HEK293T (cell line): ENCODE measurements around the gene FSIP1.

ENCODE experiments used
- CTCF ChIA-PET: fragments of 350-600 bp; formaldehyde crosslinking; extraction: SDS; loops from one replicate; lab custom pipeline; 2021; ENCODE audit warnings: antibody characterized with exemption, inconsistent platforms; lab: Yijun Ruan, JAX
- POLR2A ChIA-PET: fragments of 350-600 bp; formaldehyde crosslinking; extraction: SDS; loops from one replicate; lab custom pipeline; 2020; ENCODE audit warnings: antibody characterized with exemption, inconsistent platforms; lab: Yijun Ruan, JAX
- DNase-seq: peaks from one replicate; pipeline ENCODE4 v3.0.0; 2012; ENCODE audit warnings: mixed read lengths; ENCODE audit errors: extremely low spot score
- ARNT ChIP-seq: fragments of 450-650 bp; IDR thresholded peaks from 2 replicates; pipeline ENCODE4 v1.6.1; 2017; ENCODE audit warnings: mild to moderate bottlenecking
- BHLHE40 ChIP-seq: fragments of 450-650 bp; IDR thresholded peaks from 2 replicates; pipeline ENCODE4 v1.6.1; 2016; ENCODE audit warnings: mild to moderate bottlenecking, moderate library complexity, borderline replicate concordance
- CTBP1 ChIP-seq: fragments of 450-650 bp; IDR thresholded peaks from 2 replicates; pipeline ENCODE4 v1.6.1; 2016; ENCODE audit warnings: borderline replicate concordance
- ELF4 ChIP-seq: fragments of 450-650 bp; IDR thresholded peaks from 2 replicates; pipeline ENCODE4 v1.6.1; 2017; ENCODE audit warnings: antibody characterized with exemption
- FOXA1 ChIP-seq: fragments of 450-650 bp; IDR thresholded peaks from 2 replicates; pipeline ENCODE4 v1.6.1; 2016; ENCODE audit warnings: mild to moderate bottlenecking
- FOXK2 ChIP-seq: fragments of 450-650 bp; IDR thresholded peaks from 2 replicates; pipeline ENCODE4 v1.6.1; 2016; ENCODE audit warnings: mild to moderate bottlenecking
- FOXM1 ChIP-seq: fragments of 450-650 bp; IDR thresholded peaks from 2 replicates; pipeline ENCODE4 v1.6.1; 2017; ENCODE audit warnings: mild to moderate bottlenecking, borderline replicate concordance
- HDGF ChIP-seq: fragments of 450-650 bp; IDR thresholded peaks from 2 replicates; pipeline ENCODE4 v1.6.1; 2017; ENCODE audit warnings: antibody characterized with exemption, borderline replicate concordance
- L3MBTL2 ChIP-seq: fragments of 450-650 bp; conservative IDR thresholded peaks from 2 replicates; pipeline ENCODE4 v1.6.1; 2016; ENCODE audit warnings: mild to moderate bottlenecking
- LEF1 ChIP-seq: fragments of 450-650 bp; IDR thresholded peaks from 2 replicates; pipeline ENCODE4 v1.6.1; 2017; ENCODE audit warnings: mild to moderate bottlenecking, borderline replicate concordance
- NFRKB ChIP-seq: fragments of 450-650 bp; IDR thresholded peaks from 2 replicates; pipeline ENCODE4 v1.6.1; 2016; ENCODE audit warnings: mild to moderate bottlenecking, moderate library complexity
- SP1 ChIP-seq: fragments of 450-650 bp; IDR thresholded peaks from 2 replicates; pipeline ENCODE4 v1.6.1; 2017
- SUZ12 ChIP-seq: fragments of 450-650 bp; IDR thresholded peaks from 2 replicates; pipeline ENCODE4 v1.6.1; 2016; ENCODE audit warnings: mild to moderate bottlenecking
- TARDBP ChIP-seq: fragments of 450-650 bp; IDR thresholded peaks from 2 replicates; pipeline ENCODE4 v1.6.1; 2016
- ZNF384 ChIP-seq: fragments of 450-650 bp; IDR thresholded peaks from 2 replicates; pipeline ENCODE4 v1.6.1; 2016
- TF ChIP-seq, protein P1 (sequence below): fragments of 450-650 bp; IDR thresholded peaks from 2 replicates; pipeline ENCODE4 v1.6.1; 2016

FSIP1 gene

DNA sequence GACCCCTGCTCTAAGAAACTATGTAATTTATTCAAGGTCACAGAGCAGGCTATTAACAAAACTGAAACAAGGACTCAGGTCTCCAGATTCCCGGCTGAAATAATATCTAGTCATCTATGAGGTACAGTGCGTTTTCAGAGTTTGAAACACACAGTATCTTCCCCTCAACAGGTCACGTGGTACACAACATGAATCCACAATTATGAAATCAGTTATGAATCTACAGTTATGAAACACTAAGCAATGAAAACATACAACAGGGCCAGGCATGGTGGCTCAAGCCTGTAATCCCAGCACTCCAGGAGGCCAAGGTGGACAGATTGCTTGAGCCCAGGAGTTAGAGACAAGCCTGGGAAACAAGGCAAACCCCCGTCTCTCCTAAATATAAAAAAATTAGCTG, 72.7 kb downstream of the FSIP1 start:
- ChIA-PET CTCF (no interaction called here), POLR2A (no interaction called here)
- TF ChIP-seq FOXK2 = no peak
- DNase-seq = no peak

DNA sequence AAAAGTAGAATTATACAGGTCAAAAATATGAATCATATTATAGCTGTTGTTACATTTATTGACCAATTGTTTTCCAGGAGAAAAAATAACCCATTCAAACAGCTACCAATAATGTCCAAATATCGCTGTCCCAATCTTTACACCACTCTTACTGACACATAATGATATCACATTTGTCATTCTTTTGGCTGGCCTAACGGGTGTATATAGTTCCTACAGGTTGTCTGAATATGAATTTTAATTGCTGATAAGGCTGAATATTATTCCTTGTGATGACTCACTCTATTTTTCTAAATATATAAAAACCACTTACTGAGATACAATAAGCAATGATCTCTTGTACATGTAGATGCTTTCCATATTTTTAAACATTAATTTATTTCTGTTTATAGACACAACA, 76.4 kb downstream of the FSIP1 start:
- TF ChIP-seq SUZ12 (no peak), ELF4 (no peak), L3MBTL2 (no peak), LEF1 (no peak), ARNT (no peak), NFRKB (no peak)
- TF ChIP-seq, protein P1, sequence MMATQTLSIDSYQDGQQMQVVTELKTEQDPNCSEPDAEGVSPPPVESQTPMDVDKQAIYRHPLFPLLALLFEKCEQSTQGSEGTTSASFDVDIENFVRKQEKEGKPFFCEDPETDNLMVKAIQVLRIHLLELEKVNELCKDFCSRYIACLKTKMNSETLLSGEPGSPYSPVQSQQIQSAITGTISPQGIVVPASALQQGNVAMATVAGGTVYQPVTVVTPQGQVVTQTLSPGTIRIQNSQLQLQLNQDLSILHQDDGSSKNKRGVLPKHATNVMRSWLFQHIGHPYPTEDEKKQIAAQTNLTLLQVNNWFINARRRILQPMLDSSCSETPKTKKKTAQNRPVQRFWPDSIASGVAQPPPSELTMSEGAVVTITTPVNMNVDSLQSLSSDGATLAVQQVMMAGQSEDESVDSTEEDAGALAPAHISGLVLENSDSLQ = no peak
- no peak for DNase-seq
- ChIA-PET POLR2A (no interaction called here), CTCF (no interaction called here)

DNA sequence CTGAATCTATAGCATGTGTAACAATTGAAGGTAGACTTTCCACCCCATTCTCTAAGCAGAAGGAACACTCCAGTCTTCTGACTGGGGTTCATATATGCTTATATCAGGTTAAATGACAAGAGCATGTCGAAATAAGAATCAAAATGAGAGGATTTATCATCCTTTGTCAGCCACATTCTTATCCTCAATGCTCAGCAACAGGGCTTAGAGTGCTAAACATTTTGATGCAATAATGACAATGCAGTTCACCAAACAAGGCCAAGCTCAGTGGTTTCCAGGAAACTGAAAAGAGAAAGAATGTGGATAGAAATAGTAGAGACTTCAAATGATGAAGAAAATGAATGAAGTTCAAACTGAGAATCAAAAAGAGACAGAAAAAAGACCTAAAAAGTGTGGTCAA, 78.0 kb downstream of the FSIP1 start:
- POLR2A ChIA-PET = no interaction called here
- no peak for DNase-seq
- TF ChIP-seq ELF4 = no peak
- no peak for TF ChIP-seq FOXK2
- TF ChIP-seq NFRKB = no peak
- TF ChIP-seq HDGF = no peak
- no peak for TF ChIP-seq SP1
- TF ChIP-seq LEF1 = no peak
- TF ChIP-seq TARDBP = no peak
- TF ChIP-seq BHLHE40 = no peak
- CTCF ChIA-PET = interaction anchor here (0.6 kb wide), 1 partner anchor 18 kb away, joined by 3 read pairs; no protein-coding TSS in a partner anchor

DNA sequence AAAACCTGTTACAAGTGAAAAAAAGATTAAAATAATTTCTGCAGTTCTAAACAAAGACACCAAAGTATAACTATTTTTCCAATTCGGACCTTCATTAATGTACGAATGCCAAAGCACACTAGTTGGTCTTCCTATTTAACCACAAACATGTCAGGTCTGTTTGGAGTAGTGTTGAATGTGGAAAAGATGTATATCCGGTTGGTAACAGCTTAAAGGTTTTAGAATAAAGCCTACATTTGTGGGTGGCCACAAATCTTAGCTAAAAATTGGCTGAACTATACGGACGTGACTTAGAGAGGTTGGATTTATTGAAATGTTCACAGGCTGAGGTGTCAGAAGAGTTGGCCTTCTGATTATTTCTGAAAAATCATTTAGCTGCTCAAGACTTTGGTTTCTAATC, 78.4 kb downstream of the FSIP1 start:
- POLR2A ChIA-PET = no interaction called here
- TF ChIP-seq CTBP1 (no peak), SP1 (no peak), ARNT (no peak)
- DNase-seq = no peak
- CTCF ChIA-PET = no interaction called here

DNA sequence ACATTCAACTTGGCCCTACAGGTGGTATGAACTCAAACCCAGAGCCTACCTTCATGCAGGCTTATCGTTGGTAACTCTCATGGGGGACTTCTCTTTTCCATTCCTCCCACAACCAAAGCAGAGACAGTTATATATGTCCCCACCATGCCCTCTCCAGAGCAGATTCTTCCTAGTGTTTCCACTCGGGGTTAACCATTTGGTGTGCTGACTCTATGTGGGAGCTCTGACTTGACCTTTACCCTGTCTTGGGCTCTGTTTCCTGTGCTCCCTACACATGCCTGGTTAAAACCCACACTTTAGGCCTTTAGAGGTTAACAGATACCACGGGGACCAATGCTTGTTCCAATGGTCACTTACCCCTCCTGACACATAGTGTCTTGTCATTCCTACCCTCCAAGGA, 80.7 kb downstream of the FSIP1 start:
- TF ChIP-seq ARNT (no peak), FOXK2 (no peak), L3MBTL2 (no peak), HDGF (no peak), NFRKB (no peak), ELF4 (no peak), SUZ12 (no peak), LEF1 (no peak), FOXA1 (no peak), ZNF384 (no peak), BHLHE40 (no peak), TARDBP (no peak), SP1 (no peak), FOXM1 (no peak), CTBP1 (no peak)
- TF ChIP-seq, protein P1 = no peak
- ChIA-PET CTCF (no interaction called here), POLR2A (no interaction called here)
- DNase-seq = no peak

DNA sequence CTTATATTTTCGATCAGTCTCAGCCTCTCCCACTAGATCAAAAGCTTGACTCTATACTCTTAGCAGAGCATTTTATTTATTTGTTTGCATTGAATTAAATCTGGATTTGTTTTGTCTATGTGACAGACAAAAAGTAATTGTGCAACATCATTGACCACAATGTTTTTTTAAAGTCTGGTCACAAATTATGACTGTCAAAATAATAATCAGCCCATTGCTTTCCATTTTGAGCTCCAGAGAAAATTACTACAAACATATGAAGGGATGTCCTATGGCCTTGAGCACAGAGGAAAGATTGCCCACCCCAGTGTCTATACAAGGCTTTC, 82.3 kb downstream of the FSIP1 start:
- ChIA-PET CTCF (no interaction called here), POLR2A (no interaction called here)
- no peak for DNase-seq
- TF ChIP-seq TARDBP = no peak

DNA sequence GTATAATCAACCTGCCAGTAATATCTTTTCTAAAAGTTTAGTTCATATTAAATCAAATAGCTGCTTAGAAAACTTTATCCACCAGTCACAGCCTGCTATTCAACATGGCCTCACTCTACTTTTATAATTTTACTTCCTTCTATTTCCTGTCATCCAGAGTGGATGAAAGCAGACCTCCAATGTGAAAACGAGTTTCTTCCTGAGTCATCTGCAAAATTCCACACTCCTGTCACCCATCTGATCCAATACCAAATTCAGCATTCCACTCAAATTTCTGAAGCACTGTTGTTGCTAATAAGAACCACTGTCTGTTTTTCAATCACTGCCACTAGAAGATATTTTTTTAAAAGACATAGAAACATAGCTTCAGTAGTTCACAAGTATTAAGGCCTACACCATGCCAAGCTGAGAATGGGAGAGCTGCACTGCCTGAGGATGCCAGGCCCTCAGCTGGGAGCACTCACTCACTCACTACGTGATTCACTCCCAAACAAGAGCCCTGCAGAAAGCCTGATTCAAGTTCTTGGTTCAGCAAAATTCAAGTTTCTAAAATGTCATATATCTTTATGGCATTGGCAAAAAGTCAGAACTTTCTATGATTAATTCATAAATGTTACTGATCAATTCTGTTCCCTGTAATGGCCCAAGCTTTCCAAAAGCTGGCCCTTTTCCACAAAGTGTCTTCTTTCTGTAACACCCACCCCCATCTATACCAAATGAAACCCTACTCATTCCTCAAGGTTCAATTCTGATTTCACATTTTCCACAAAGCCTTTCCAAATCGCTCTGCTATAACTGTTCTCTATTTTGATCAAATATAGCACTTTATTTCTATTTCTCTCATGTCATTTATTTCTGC, 82.9 kb downstream of the FSIP1 start:
- TF ChIP-seq, protein P1 = no peak
- TF ChIP-seq BHLHE40 = no peak
- no peak for TF ChIP-seq FOXM1
- TF ChIP-seq ARNT = no peak
- no peak for TF ChIP-seq L3MBTL2
- no peak for TF ChIP-seq SUZ12
- TF ChIP-seq ZNF384 = no peak
- no peak for TF ChIP-seq HDGF
- TF ChIP-seq CTBP1 = no peak
- TF ChIP-seq TARDBP = no peak
- no peak for TF ChIP-seq FOXK2
- TF ChIP-seq ELF4 = no peak
- no peak for TF ChIP-seq LEF1
- TF ChIP-seq FOXA1 = no peak
- no peak for TF ChIP-seq SP1
- no peak for TF ChIP-seq NFRKB
- CTCF ChIA-PET = no interaction called here
- POLR2A ChIA-PET = no interaction called here

More for the DNA sequence above, 82.9 kb downstream of the FSIP1 start:
- no peak for DNase-seq
